Hematopoietic multipotent progenitor cell treated with erythropoietin and hydrocortisone succinate and interleukin-3 and kit ligand, for 6 days (in vitro differentiated cells): ENCODE data around the gene MAK.
A peak's percentile ranks its signal among the peaks of the same experiment; 100 is the strongest.
"Not testable (repeated sequence)": the region's sequence is repeated elsewhere in the genome, so short reads cannot be mapped to it uniquely, and the experiment has no call there.

Experiments used
- DNase-seq: peaks from one replicate; pipeline ENCODE4 v3.0.0-alpha.2; 2015

MAK gene

GRCh38 chr6:10853849-10854300 lies 15.5 kb upstream of the MAK start:
- peak; percentile 54 for DNase-seq

- no peak for DNase-seq
Measured at GRCh38 chr6:10852361-10852960, 14.1 kb upstream of the MAK start.

GRCh38 chr6:10850728-10851127 lies 12.4 kb upstream of the MAK start:
- no peak for DNase-seq

- DNase-seq, result no peak
Measured at GRCh38 chr6:10849901-10850300, 11.6 kb upstream of the MAK start.

- peak; percentile 54 for DNase-seq
Measured at GRCh38 chr6:10847684-10848083, 9.3 kb upstream of the MAK start.

- DNase-seq, result no peak
Measured at GRCh38 chr6:10843554-10843953, 5.2 kb upstream of the MAK start.

- no peak for DNase-seq
Measured at GRCh38 chr6:10838794-10839333, 525 bp upstream of the MAK start.

GRCh38 chr6:10837622-10837994 lies 731 bp downstream of the MAK start:
- DNase-seq, result peak; percentile 79

GRCh38 chr6:10837009-10837621 lies 1.2 kb downstream of the MAK start:
- peak; percentile 69 for DNase-seq

- no peak for DNase-seq
Measured at GRCh38 chr6:10834823-10835222, 3.5 kb downstream of the MAK start.

GRCh38 chr6:10831609-10832008 lies 6.7 kb downstream of the MAK start:
- DNase-seq, result peak; percentile 41

GRCh38 chr6:10824819-10825218 lies 13.5 kb downstream of the MAK start:
- no peak for DNase-seq

- DNase-seq, result no peak
Measured at GRCh38 chr6:10824297-10824696, 14.0 kb downstream of the MAK start.

- DNase-seq, result not testable (repeated sequence)
Measured at GRCh38 chr6:10814176-10814575, 24.2 kb downstream of the MAK start.

GRCh38 chr6:10809098-10809497 lies 29.2 kb downstream of the MAK start:
- peak; percentile 59 for DNase-seq

- no peak for DNase-seq
Measured at GRCh38 chr6:10808376-10808775, 30.0 kb downstream of the MAK start.

GRCh38 chr6:10801224-10801848 lies 37.0 kb downstream of the MAK start:
- peak; percentile 81 for DNase-seq

- no peak for DNase-seq
Measured at GRCh38 chr6:10800810-10801209, 37.5 kb downstream of the MAK start.

GRCh38 chr6:10794239-10794638 lies 44.1 kb downstream of the MAK start:
- peak; percentile 83 for DNase-seq

- DNase-seq, result no peak
Measured at GRCh38 chr6:10793695-10794094, 44.6 kb downstream of the MAK start.

GRCh38 chr6:10793035-10793434 lies 45.3 kb downstream of the MAK start:
- DNase-seq, result no peak

- DNase-seq, result no peak
Measured at GRCh38 chr6:10792101-10792500, 46.2 kb downstream of the MAK start.

- peak; percentile 50 for DNase-seq
Measured at GRCh38 chr6:10791673-10792072, 46.7 kb downstream of the MAK start.

- no peak for DNase-seq
Measured at GRCh38 chr6:10779076-10779475, 59.3 kb downstream of the MAK start.
